ENCODE data around the gene MICAL3.

GRCh38 chr22:17994424-17995108 is 29.8 kb downstream of the MICAL3 start:
- no peak for TF ChIP-seq POLR2AphosphoS5 (IDR thresholded peaks at IDR 0.05; ENCODE audit: low read depth, low read length)
- TF ChIP-seq CTCF (IDR thresholded peaks at IDR 0.05), result no peak
- no peak for TF ChIP-seq REST (IDR thresholded peaks at IDR 0.05; ENCODE audit: insufficient read depth in 1 of 2, low read depth in 2 of 2, low read length in 1 of 2)

All from Panc1 (cell line).